Endothelial cell of umbilical vein (primary cell): ENCODE measurements around the gene MYBPHL. TPM values are rescaled to one million over a fixed set of nuclear protein-coding genes. Genes with fewer than 3 reads are reported as not detected.

Source experiments
- BruUV-seq: library from RNA; stranded (reverse); fragments of 400-500 nt; replicated peaks from 2 replicates; lab custom pipeline; 2021; lab: Mats Ljungman, UMichigan
- CTCF ChIA-PET: fragments of 300-600, 350-600 bp; sonication (Branson Sonifier 250); formaldehyde crosslinking; loops from one replicate; lab custom pipeline; 2021; ENCODE audit warnings: antibody characterized with exemption, inconsistent platforms; lab: Charles Lee
- POLR2A ChIA-PET: fragments of 300-600, 350-600 bp; sonication (Branson Sonifier 250); formaldehyde crosslinking; loops from one replicate; lab custom pipeline; 2021; ENCODE audit warnings: antibody characterized with exemption, inconsistent platforms; lab: Charles Lee
- DNase-seq: peaks from one replicate; pipeline ENCODE4 v3.0.0-alpha.2; 2011; ENCODE audit warnings: low read depth, low spot score
- FAIRE-seq: peaks from 2 replicates; lab custom pipeline; 2011; peaks lifted over from hg19 to GRCh38; lab: Jason Lieb, UNC
- H2AFZ ChIP-seq: 2 replicates; pipeline ENCODE4 v1.6.0; 2012; ENCODE audit warnings: low read depth, low read length, control low read depth, inconsistent platforms
- H3K27ac ChIP-seq: 2 replicates; pipeline ENCODE4 v1.5.1; 2011; ENCODE audit warnings: low read depth, mild to moderate bottlenecking, control low read depth, low read length, moderate library complexity; ENCODE audit not compliant: insufficient read depth
- H3K27me3 ChIP-seq, 2 experiments: 2 replicates each; pipeline versions ENCODE4 v1.6.0 to v1.6.1; 2011; ENCODE audit warnings: low read length in 2 of 2, mixed read lengths in 1 of 2; ENCODE audit not compliant: control insufficient read depth in 2 of 2, insufficient read depth in 2 of 2
- H3K36me3 ChIP-seq, 2 experiments: 2 replicates in 1 of 2; 3 replicates in 1 of 2; pipeline ENCODE4 v1.5.1; 2011; ENCODE audit warnings: low read length in 2 of 2, mild to moderate bottlenecking in 1 of 2, moderate library complexity in 1 of 2; ENCODE audit not compliant: control insufficient read depth in 2 of 2, insufficient read depth in 2 of 2; ENCODE audit errors: extremely low read depth in 1 of 2
- H3K4me1 ChIP-seq: 3 replicates; pipeline ENCODE4 v1.5.1; 2011; ENCODE audit warnings: mild to moderate bottlenecking, low read length; ENCODE audit not compliant: control insufficient read depth, insufficient read depth; ENCODE audit errors: extremely low read depth
- H3K4me2 ChIP-seq: 2 replicates; pipeline ENCODE4 v1.6.1; 2011; ENCODE audit warnings: low read length, control low read depth, mixed read lengths; ENCODE audit not compliant: insufficient read depth
- H3K4me3 ChIP-seq, 3 experiments: fragments of 200-600 bp in 1 of 3; sonication (generic), shearing (Covaris generic) in 1 of 3; replicated peaks in 1 of 3; 2 replicates each; pipeline ENCODE4 v1.5.1; 2011 to 2016; ENCODE audit warnings: control low read depth in 3 of 3, low read length in 3 of 3, mild to moderate bottlenecking in 2 of 3, inconsistent platforms in 1 of 3, low read depth in 1 of 3, moderate library complexity in 1 of 3; ENCODE audit not compliant: insufficient read depth in 1 of 3
- H3K79me2 ChIP-seq: 2 replicates; pipeline ENCODE4 v1.6.0; 2012; ENCODE audit warnings: low read length, inconsistent platforms; ENCODE audit not compliant: control insufficient read depth, insufficient read depth
- H3K9ac ChIP-seq: replicated peaks from 2 replicates; pipeline ENCODE3; 2011; ENCODE audit warnings: low read length, control low read depth; ENCODE audit not compliant: insufficient read depth; ENCODE audit errors: extremely low read depth
- H3K9me1 ChIP-seq: replicated peaks from 3 replicates; pipeline ENCODE4 v1.6.0; 2011; ENCODE audit warnings: mild to moderate bottlenecking, low read length; ENCODE audit not compliant: control insufficient read depth, insufficient read depth; ENCODE audit errors: extremely low read depth
- H3K9me3 ChIP-seq: replicated peaks from 2 replicates; pipeline ENCODE4 v1.5.1; 2012; ENCODE audit warnings: low read length, inconsistent platforms; ENCODE audit not compliant: control insufficient read depth, insufficient read depth
- H4K20me1 ChIP-seq: replicated peaks from 2 replicates; pipeline ENCODE3; 2011; ENCODE audit warnings: mild to moderate bottlenecking, low read length; ENCODE audit not compliant: control insufficient read depth, insufficient read depth; ENCODE audit errors: extremely low read depth
- CTCF ChIP-seq, 2 donors: IDR thresholded peaks; 1 replicate in 1 of 2; 2 replicates in 1 of 2; pipeline ENCODE4 v1.5.1; 2011; ENCODE audit warnings: low read length in 2 of 2, mild to moderate bottlenecking in 2 of 2, moderate library complexity in 2 of 2, control low read depth in 1 of 2, inconsistent platforms in 1 of 2, low read depth in 1 of 2; ENCODE audit not compliant: insufficient read depth in 1 of 2; ENCODE audit errors: extremely low read depth in 1 of 2
- EZH2 ChIP-seq: IDR thresholded peaks from 2 replicates; pipeline ENCODE4 v1.6.1; 2012; ENCODE audit warnings: borderline replicate concordance, low read depth, mild to moderate bottlenecking, moderate library complexity, low read length, inconsistent platforms; ENCODE audit not compliant: severe bottlenecking
- FOS ChIP-seq: IDR thresholded peaks from 2 replicates; pipeline ENCODE4 v1.6.1; 2011; ENCODE audit warnings: mild to moderate bottlenecking, low read length, moderate library complexity, borderline replicate concordance; ENCODE audit not compliant: insufficient read depth
- GATA2 ChIP-seq: IDR thresholded peaks from 2 replicates; pipeline ENCODE4 v1.7.0; 2011; ENCODE audit warnings: low read depth, mild to moderate bottlenecking, moderate library complexity, mixed read lengths, low read length; ENCODE audit not compliant: insufficient read length, insufficient read depth
- JUN ChIP-seq: IDR thresholded peaks from 2 replicates; pipeline ENCODE4 v1.6.1; 2011; ENCODE audit warnings: borderline replicate concordance, low read depth; ENCODE audit not compliant: insufficient read length, insufficient read depth
- MAX ChIP-seq: IDR thresholded peaks from 2 replicates; pipeline ENCODE4 v1.6.1; 2011; ENCODE audit not compliant: insufficient read depth, insufficient read length
- MYC ChIP-seq: IDR thresholded peaks from one replicate; pipeline ENCODE4 v1.6.1; 2011; ENCODE audit warnings: mild to moderate bottlenecking, low read depth, low read length
- POLR2A ChIP-seq: IDR thresholded peaks from 2 replicates; pipeline ENCODE4 v1.6.1; 2012; ENCODE audit warnings: low read depth, mild to moderate bottlenecking, control low read depth, low read length
- POLR2AphosphoS5 ChIP-seq: IDR thresholded peaks from 2 replicates; pipeline ENCODE4 v1.6.1; 2012; ENCODE audit warnings: low read depth, mild to moderate bottlenecking, control low read depth, low read length, moderate library complexity; ENCODE audit not compliant: insufficient read depth
- dilution Hi-C: fragments of 300-500 bp; cut with MboI; formaldehyde crosslinking; loops from one replicate; pipeline ENCODE4 v1.15.0; 2019; ENCODE audit warnings: low sequenced_read_pairs; ENCODE audit not compliant: extremely low pct_ligation_motif_present
- intact Hi-C: fragments of 100-400 bp; cut with micrococcal nuclease; formaldehyde crosslinking; loops from one replicate; pipeline ENCODE4 v1.10.0; 2022
- polyA plus RNA-seq, 4 experiments: library from polyadenylated mRNA; depleted of rRNA in 3 of 4; stranded (reverse) in 3 of 4; unstranded in 1 of 4; fragments of >200 nt; gene quantifications; 2 replicates each; pipeline versions ENCODE4 v1.2.1 to v1.2.3, GENCODE V29; 2011 to 2012; ENCODE audit warnings: missing spikeins in 1 of 4
- total RNA-seq: library from RNA; stranded (reverse); gene quantifications from 2 replicates; pipeline ENCODE4 v1.2.3, GENCODE V29; 2021

Gene MYBPHL
- total and polyA plus RNA-seq, 2 donors (not counting 3 experiments of a cell fraction or from before 2014, with no cell fraction given): not detected

- Histone ChIP-seq H3K9ac (no peak overlapping the region), H3K36me3 (no peaks in the 10 kb centered on the region), H3K79me2 (no peaks in the 10 kb centered on the region), H3K4me3 (no peak overlapping the region), H3K27me3 (no peaks in the 10 kb centered on the region), H3K4me2 (no peak overlapping the region), H2AFZ (no peak overlapping the region), H3K9me1 (no peaks in the 10 kb centered on the region), H4K20me1 (no peaks in the 10 kb centered on the region), H3K9me3 (no peaks in the 10 kb centered on the region), H3K27ac (no peak overlapping the region), H3K4me1 (no peaks in the 10 kb centered on the region)
- intact Hi-C loops (no loop called here), dilution Hi-C loops (no loop called here)
- DNase-seq (no peak), FAIRE-seq (no peak)
- no peak for TF ChIP-seq CTCF (IDR thresholded peaks at IDR 0.05; ENCODE audit: extremely low read depth in 1 of 2, insufficient read depth in 1 of 2, low read depth in 1 of 2, low read length in 2 of 2)
- BruUV-seq: no TSS peak
- CTCF ChIA-PET: interaction anchor here (2.0 to 5.5 kb wide), 3 partner anchors 10 to 265 kb away, joined by 9 to 124 read pairs (median 34); partner anchors contain the start of gene SORT1
- POLR2A ChIA-PET: interaction anchor here (0.5 kb wide), 1 partner anchor 268 kb away, joined by 3 read pairs; no protein-coding TSS in a partner anchor
Observed at GRCh38 chr1:109266965-109267364, 39.8 kb downstream of the MYBPHL start.

GRCh38 chr1:109265741-109266330 lies 41.0 kb downstream of the MYBPHL start:
- Histone ChIP-seq H3K4me1 (no peaks in the 10 kb centered on the region), H3K4me3 (no peak overlapping the region), H3K4me2 (no peak overlapping the region), H4K20me1 (no peaks in the 10 kb centered on the region), H2AFZ (no peak overlapping the region), H3K9me1 (no peaks in the 10 kb centered on the region), H3K27ac (no peak overlapping the region), H3K9ac (no peak overlapping the region), H3K9me3 (no peaks in the 10 kb centered on the region), H3K79me2 (no peaks in the 10 kb centered on the region), H3K36me3 (no peaks in the 10 kb centered on the region), H3K27me3 (no peaks in the 10 kb centered on the region)
- ChIA-PET CTCF (interaction anchor here (1.0 to 5.5 kb wide), 4 partner anchors 11 to 267 kb away, joined by 3 to 124 read pairs (median 22); partner anchors contain the start of gene SORT1), POLR2A (no interaction called here)
- no peak for TF ChIP-seq POLR2AphosphoS5
- TF ChIP-seq GATA2: no peak
- no peak for TF ChIP-seq CTCF (IDR thresholded peaks at IDR 0.05; ENCODE audit: extremely low read depth in 1 of 2, insufficient read depth in 1 of 2, low read depth in 1 of 2, low read length in 2 of 2)
- TF ChIP-seq FOS: no peak
- no peak for TF ChIP-seq JUN
- TF ChIP-seq MYC: no peak
- no peak for TF ChIP-seq POLR2A
- no peak for TF ChIP-seq MAX
- no peak for TF ChIP-seq EZH2
- FAIRE-seq: no peak
- intact Hi-C loops (no loop called here), dilution Hi-C loops (no loop called here)
- BruUV-seq: no TSS peak
- DNase-seq: no peak
